Gastrocnemius medialis (tissue), 4 donors: ENCODE measurements around the gene CBR4.

Source experiments
- POLR2A ChIP-seq, 2 donors: fragments of 450-650 bp; IDR thresholded peaks; one replicate each; pipeline ENCODE4 v1.6.1; 2017; ENCODE audit warnings: antibody characterized with exemption in 2 of 2, mild to moderate bottlenecking in 2 of 2, moderate library complexity in 2 of 2
- TF ChIP-seq, protein P1 (sequence below), 5 experiments: fragments of 450-650 bp in 3 of 5; fragments of 200-600 bp in 2 of 5; sonication (generic) in 2 of 5; IDR thresholded peaks in 4 of 5; conservative IDR thresholded peaks in 1 of 5; 1 replicate in 4 of 5; 2 replicates in 1 of 5; pipeline ENCODE4 v1.5.1; 2016 to 2019; ENCODE audit warnings: antibody characterized with exemption in 5 of 5, mild to moderate bottlenecking in 3 of 5, moderate library complexity in 3 of 5

DNA sequence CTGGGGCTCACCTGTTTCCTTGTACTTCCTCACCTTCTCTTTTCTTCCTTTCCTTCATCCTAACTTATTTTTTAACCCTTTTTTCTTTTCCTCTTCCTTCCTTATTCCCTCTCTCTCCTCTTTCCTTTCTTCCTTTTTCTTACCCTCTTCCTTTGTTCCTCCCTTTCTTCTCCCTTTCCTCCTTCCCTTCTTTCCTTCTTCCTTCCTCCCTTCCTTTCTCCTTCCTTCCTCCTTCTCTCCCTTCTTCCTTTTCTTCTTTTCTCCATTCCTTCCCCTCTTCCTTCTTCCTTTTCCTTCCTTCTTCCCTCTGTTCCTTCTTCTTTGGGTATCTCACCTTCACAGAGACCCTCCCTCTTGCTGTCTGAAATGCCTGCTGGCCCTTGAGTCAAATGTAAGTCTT, 22.1 kb upstream of the CBR4 start:
- TF ChIP-seq, protein P1, sequence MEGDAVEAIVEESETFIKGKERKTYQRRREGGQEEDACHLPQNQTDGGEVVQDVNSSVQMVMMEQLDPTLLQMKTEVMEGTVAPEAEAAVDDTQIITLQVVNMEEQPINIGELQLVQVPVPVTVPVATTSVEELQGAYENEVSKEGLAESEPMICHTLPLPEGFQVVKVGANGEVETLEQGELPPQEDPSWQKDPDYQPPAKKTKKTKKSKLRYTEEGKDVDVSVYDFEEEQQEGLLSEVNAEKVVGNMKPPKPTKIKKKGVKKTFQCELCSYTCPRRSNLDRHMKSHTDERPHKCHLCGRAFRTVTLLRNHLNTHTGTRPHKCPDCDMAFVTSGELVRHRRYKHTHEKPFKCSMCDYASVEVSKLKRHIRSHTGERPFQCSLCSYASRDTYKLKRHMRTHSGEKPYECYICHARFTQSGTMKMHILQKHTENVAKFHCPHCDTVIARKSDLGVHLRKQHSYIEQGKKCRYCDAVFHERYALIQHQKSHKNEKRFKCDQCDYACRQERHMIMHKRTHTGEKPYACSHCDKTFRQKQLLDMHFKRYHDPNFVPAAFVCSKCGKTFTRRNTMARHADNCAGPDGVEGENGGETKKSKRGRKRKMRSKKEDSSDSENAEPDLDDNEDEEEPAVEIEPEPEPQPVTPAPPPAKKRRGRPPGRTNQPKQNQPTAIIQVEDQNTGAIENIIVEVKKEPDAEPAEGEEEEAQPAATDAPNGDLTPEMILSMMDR (IDR thresholded peaks at IDR 0.05 in 4 of 5, conservative IDR thresholded peaks at IDR 0.05 in 1 of 5) = no peak
- no peak for TF ChIP-seq POLR2A (IDR thresholded peaks at IDR 0.05)
